Measurements from ENCODE around the gene DBH.

DNA sequence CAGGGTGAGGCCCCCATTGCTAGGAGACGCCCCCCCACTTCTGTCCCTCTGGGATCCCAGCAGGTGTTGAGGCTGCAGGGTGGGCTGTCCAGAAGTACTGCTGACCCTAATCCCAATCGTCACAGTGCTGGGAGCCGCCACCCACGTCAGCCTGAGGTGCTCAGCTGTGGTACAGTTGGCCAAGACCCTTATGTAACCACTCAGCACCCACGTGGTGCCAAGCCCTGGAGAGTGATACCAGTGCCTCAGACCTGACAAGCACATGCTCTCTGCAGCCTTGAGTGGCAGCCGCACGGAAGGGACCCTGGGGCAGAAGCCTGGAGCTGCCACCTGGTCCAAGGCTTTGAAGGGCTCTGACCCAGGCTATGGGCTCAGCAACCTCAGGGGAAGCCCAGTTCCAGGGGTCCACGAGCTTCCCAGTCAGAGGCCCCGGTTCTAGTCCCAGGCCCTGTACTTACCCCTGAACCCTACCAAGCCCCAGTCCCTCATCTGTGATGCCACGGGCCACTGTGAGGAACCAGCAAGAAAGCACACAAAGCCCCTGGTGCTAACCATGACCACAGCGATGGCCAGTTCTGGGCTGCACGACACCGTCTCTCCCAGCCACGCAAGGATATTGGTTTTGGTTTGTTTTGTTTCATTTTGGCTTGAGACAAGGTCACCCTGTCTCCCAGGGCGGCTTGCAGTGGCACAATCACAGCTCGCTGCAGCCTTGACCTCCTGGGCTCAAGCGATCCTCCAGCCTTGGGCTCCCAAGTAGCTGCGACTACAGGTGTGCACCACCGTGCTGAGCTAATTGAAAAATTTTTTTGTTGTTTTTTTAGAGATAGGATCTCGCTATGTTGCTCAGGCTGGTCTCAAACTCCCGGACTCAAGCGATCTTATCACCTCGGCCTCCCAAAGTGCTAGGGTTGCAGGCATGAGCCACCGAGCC, 50.7 kb downstream of the DBH start:
- TF ChIP-seq, protein P1, sequence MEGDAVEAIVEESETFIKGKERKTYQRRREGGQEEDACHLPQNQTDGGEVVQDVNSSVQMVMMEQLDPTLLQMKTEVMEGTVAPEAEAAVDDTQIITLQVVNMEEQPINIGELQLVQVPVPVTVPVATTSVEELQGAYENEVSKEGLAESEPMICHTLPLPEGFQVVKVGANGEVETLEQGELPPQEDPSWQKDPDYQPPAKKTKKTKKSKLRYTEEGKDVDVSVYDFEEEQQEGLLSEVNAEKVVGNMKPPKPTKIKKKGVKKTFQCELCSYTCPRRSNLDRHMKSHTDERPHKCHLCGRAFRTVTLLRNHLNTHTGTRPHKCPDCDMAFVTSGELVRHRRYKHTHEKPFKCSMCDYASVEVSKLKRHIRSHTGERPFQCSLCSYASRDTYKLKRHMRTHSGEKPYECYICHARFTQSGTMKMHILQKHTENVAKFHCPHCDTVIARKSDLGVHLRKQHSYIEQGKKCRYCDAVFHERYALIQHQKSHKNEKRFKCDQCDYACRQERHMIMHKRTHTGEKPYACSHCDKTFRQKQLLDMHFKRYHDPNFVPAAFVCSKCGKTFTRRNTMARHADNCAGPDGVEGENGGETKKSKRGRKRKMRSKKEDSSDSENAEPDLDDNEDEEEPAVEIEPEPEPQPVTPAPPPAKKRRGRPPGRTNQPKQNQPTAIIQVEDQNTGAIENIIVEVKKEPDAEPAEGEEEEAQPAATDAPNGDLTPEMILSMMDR (IDR thresholded peaks at IDR 0.05; ENCODE audit: insufficient read depth, low read length): no peak
- TF ChIP-seq, protein P2, sequence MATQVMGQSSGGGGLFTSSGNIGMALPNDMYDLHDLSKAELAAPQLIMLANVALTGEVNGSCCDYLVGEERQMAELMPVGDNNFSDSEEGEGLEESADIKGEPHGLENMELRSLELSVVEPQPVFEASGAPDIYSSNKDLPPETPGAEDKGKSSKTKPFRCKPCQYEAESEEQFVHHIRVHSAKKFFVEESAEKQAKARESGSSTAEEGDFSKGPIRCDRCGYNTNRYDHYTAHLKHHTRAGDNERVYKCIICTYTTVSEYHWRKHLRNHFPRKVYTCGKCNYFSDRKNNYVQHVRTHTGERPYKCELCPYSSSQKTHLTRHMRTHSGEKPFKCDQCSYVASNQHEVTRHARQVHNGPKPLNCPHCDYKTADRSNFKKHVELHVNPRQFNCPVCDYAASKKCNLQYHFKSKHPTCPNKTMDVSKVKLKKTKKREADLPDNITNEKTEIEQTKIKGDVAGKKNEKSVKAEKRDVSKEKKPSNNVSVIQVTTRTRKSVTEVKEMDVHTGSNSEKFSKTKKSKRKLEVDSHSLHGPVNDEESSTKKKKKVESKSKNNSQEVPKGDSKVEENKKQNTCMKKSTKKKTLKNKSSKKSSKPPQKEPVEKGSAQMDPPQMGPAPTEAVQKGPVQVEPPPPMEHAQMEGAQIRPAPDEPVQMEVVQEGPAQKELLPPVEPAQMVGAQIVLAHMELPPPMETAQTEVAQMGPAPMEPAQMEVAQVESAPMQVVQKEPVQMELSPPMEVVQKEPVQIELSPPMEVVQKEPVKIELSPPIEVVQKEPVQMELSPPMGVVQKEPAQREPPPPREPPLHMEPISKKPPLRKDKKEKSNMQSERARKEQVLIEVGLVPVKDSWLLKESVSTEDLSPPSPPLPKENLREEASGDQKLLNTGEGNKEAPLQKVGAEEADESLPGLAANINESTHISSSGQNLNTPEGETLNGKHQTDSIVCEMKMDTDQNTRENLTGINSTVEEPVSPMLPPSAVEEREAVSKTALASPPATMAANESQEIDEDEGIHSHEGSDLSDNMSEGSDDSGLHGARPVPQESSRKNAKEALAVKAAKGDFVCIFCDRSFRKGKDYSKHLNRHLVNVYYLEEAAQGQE (IDR thresholded peaks at IDR 0.05; ENCODE audit: insufficient replicate concordance, low read depth): no peak
- TF ChIP-seq GABPA (IDR thresholded peaks at IDR 0.05; ENCODE audit: low read depth): no peak
- no peak for TF ChIP-seq POLR2AphosphoS5 (IDR thresholded peaks at IDR 0.05; ENCODE audit: low read depth)
